B cell (primary cell): Measurements from ENCODE around the gene CACNA1G. TPM values are rescaled to one million over a fixed set of nuclear protein-coding genes. Genes with fewer than 3 reads are reported as not detected.

Source experiments
- ATAC-seq: fragments of 200-7000 bp; cut with Tn5 transposase; one replicate; pipeline ENCODE4 v1.10.0; 2021; ENCODE audit warnings: low read depth, mild to moderate bottlenecking, moderate number of reproducible peaks, moderate library complexity
- CTCF ChIA-PET: fragments of 350-600 bp; sonication (Branson Sonifier 250); formaldehyde crosslinking; loops from one replicate; lab custom pipeline; 2021; ENCODE audit warnings: antibody characterized with exemption, inconsistent platforms; lab: Charles Lee
- POLR2A ChIA-PET: fragments of 350-600 bp; sonication (Branson Sonifier 250); formaldehyde crosslinking; loops from one replicate; lab custom pipeline; 2021; ENCODE audit warnings: antibody characterized with exemption; lab: Charles Lee
- DNase-seq: peaks from one replicate; pipeline ENCODE4 v3.0.0; 2013
- H2AFZ ChIP-seq: 2 replicates; pipeline ENCODE4 v1.6.1; 2012; ENCODE audit warnings: mild to moderate bottlenecking, low read depth, low read length; ENCODE audit not compliant: insufficient read depth, poor library complexity, severe bottlenecking
- H3K27ac ChIP-seq, 2 donors: 1 replicate in 1 of 2; 2 replicates in 1 of 2; pipeline ENCODE4 v1.5.1; 2012 to 2013; ENCODE audit warnings: low read length in 2 of 2, mild to moderate bottlenecking in 2 of 2, moderate library complexity in 1 of 2
- H3K27me3 ChIP-seq, 4 experiments: fragments of 200-600 bp in 1 of 4; sonication (generic) in 1 of 4; replicated peaks in 1 of 4; 1 replicate in 2 of 4; 2 replicates in 2 of 4; pipeline versions ENCODE4 v1.6.1 to v1.7.0; 2013 to 2016; ENCODE audit warnings: low read length in 3 of 4, mild to moderate bottlenecking in 2 of 4, mixed read lengths in 1 of 4, moderate library complexity in 1 of 4; ENCODE audit not compliant: insufficient read depth in 4 of 4, control insufficient read depth in 3 of 4; ENCODE audit errors: control extremely low read depth in 1 of 4
- H3K36me3 ChIP-seq, 2 experiments: replicated peaks in 1 of 2; 1 replicate in 1 of 2; 2 replicates in 1 of 2; pipeline versions ENCODE4 v1.6.1 to v1.7.1; 2013; ENCODE audit warnings: low read length in 1 of 2; ENCODE audit not compliant: insufficient read depth in 2 of 2, control insufficient read depth in 1 of 2; ENCODE audit errors: control extremely low read depth in 1 of 2, extremely low read depth in 1 of 2
- H3K4me1 ChIP-seq, 2 donors: fragments of 200-600 bp in 1 of 2; sonication (generic) in 1 of 2; 1 replicate in 1 of 2; 2 replicates in 1 of 2; pipeline versions ENCODE4 v1.5.1 to v1.6.1; 2013 to 2017; ENCODE audit warnings: low read length in 2 of 2; ENCODE audit not compliant: control insufficient read depth in 2 of 2, insufficient read depth in 2 of 2
- H3K4me2 ChIP-seq: replicated peaks from 2 replicates; pipeline ENCODE3; 2012; ENCODE audit warnings: mild to moderate bottlenecking, low read depth, low read length; ENCODE audit not compliant: poor library complexity, severe bottlenecking
- H3K4me3 ChIP-seq, 5 experiments: fragments of 200-600 bp in 1 of 5; sonication (generic) in 1 of 5; 1 replicate in 3 of 5; 2 replicates in 2 of 5; pipeline versions ENCODE4 v1.5.1 to v1.7.0; 2011 to 2016; ENCODE audit warnings: low read length in 4 of 5, mild to moderate bottlenecking in 4 of 5, low read depth in 2 of 5, control low read depth in 1 of 5, moderate library complexity in 1 of 5; ENCODE audit not compliant: insufficient read depth in 1 of 5; ENCODE audit errors: control extremely low read depth in 1 of 5, extremely low read depth in 1 of 5
- H3K79me2 ChIP-seq: fragments of 200-600 bp; sonication (generic); one replicate; pipeline ENCODE4 v1.6.0; 2016; ENCODE audit warnings: low read length; ENCODE audit not compliant: control insufficient read depth, insufficient read depth
- H3K9ac ChIP-seq: fragments of 200-600 bp; sonication (generic); 2 replicates; pipeline ENCODE4 v1.6.1; 2017; ENCODE audit warnings: mild to moderate bottlenecking, low read length, moderate library complexity
- H3K9me3 ChIP-seq, 3 donors: one replicate each; pipeline versions ENCODE4 v1.6.1 to v1.7.1; 2013; ENCODE audit warnings: low read length in 2 of 3; ENCODE audit not compliant: control insufficient read depth in 2 of 3, insufficient read depth in 1 of 3; ENCODE audit errors: control extremely low read depth in 1 of 3
- H4K20me1 ChIP-seq: 2 replicates; pipeline ENCODE4 v1.6.0; 2012; ENCODE audit warnings: mild to moderate bottlenecking, low read length; ENCODE audit not compliant: insufficient read depth, control insufficient read depth, poor library complexity, severe bottlenecking
- H3K27ac Mint-ChIP-seq: one replicate; pipeline ENCODE4 v1.8.0; 2021; ENCODE audit warnings: mixed read lengths
- H3K27me3 Mint-ChIP-seq: one replicate; pipeline ENCODE4 v1.8.0; 2021; ENCODE audit warnings: mixed read lengths
- H3K4me1 Mint-ChIP-seq: one replicate; pipeline ENCODE4 v1.8.0; 2021; ENCODE audit warnings: mixed read lengths
- H3K4me3 Mint-ChIP-seq: one replicate; pipeline ENCODE4 v1.8.0; 2021; ENCODE audit warnings: mixed read lengths
- H3K9me3 Mint-ChIP-seq: one replicate; pipeline ENCODE4 v1.8.0; 2022; ENCODE audit warnings: mixed read lengths; ENCODE audit not compliant: insufficient read depth
- EZH2 ChIP-seq: IDR thresholded peaks from 2 replicates; pipeline ENCODE4 v1.6.1; 2012; ENCODE audit warnings: borderline replicate concordance, low read depth, mild to moderate bottlenecking, moderate library complexity, low read length; ENCODE audit not compliant: insufficient read depth, poor library complexity, severe bottlenecking
- WGBS: methylation state at CpG from one replicate; pipeline ENCODE4 v1.1.5; 2013; ENCODE audit warnings: missing lambda C conversion rate; ENCODE audit not compliant: insufficient coverage; 5-methylcytosine and 5-hydroxymethylcytosine counted together
- intact Hi-C: fragments of 100-400 bp; cut with micrococcal nuclease; formaldehyde crosslinking; loops from one replicate; pipeline ENCODE4 v1.10.0; 2022
- polyA plus RNA-seq: library from polyadenylated mRNA; depleted of rRNA; stranded (reverse); fragments of >200 nt; gene quantifications from 2 replicates; pipeline ENCODE4 v1.2.3, GENCODE V29; 2012
- total RNA-seq, 2 donors: library from RNA; stranded (reverse); fragments of 120-200 nt in 1 of 2; gene quantifications; 1 replicate in 1 of 2; 2 replicates in 1 of 2; pipeline versions ENCODE4 v1.2.3 to v1.2.4, GENCODE V29; 2013 to 2022
- TF ChIP-seq, protein P1 (sequence below): fragments of 200-600 bp; IDR thresholded peaks from one replicate; pipeline ENCODE4 v1.8.0; 2022; ENCODE audit warnings: antibody characterized with exemption, mild to moderate bottlenecking

The CACNA1G gene
- total and polyA plus RNA-seq, 2 donors (not counting 1 experiment from before 2014, with no cell fraction given) = 0.12 TPM; not detected in 1

DNA sequence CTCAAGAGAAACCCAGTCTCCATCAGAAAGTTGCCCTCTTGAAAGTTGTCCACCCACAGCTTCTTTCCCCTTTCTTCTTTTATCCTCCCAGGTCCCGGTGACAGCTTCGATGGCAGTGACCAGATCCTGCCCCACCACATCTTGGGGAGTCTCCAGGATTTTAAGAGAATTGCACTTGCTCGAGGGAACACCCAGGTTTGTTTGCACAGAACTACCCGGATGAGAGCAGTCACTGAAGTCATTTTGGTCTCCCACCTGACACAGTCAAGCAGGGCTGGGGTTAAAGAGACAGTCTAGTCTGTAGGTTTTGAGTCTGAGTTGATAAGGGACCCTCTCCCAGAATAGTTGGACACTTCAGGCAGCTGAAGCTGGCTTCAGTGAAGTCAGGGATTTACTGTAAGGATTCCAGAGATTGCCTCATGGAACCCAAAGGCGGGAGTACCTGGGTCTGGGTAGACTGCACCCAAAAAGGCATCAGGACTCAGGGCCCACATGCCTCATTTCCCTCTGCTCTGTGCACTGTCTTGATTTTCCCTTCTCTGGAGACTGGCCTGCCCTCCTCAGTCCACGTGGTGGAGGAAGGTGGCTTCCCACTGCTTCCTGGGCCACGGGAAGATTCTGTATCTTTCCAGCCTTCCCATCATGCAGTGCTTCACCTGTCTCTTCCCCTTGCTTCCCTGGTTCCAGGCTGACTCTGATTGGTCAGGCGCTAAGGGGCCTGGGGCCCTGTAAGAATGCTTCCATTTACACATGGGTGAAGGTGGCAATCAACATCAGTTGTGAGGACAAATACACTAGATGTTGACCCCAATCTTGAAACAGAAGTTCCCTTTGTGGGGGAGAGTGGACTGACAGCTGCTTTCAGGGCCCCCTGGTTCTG is 42.8 kb upstream of the CACNA1G start:
- Mint-ChIP-seq H3K4me1 (no peaks in the 10 kb centered on the region), H3K27ac (no peak overlapping the region), H3K4me3 (no peak overlapping the region), H3K27me3 (no peaks in the 10 kb centered on the region), H3K9me3 (no peaks in the 10 kb centered on the region)
- TF ChIP-seq EZH2 = no peak
- TF ChIP-seq, protein P1, sequence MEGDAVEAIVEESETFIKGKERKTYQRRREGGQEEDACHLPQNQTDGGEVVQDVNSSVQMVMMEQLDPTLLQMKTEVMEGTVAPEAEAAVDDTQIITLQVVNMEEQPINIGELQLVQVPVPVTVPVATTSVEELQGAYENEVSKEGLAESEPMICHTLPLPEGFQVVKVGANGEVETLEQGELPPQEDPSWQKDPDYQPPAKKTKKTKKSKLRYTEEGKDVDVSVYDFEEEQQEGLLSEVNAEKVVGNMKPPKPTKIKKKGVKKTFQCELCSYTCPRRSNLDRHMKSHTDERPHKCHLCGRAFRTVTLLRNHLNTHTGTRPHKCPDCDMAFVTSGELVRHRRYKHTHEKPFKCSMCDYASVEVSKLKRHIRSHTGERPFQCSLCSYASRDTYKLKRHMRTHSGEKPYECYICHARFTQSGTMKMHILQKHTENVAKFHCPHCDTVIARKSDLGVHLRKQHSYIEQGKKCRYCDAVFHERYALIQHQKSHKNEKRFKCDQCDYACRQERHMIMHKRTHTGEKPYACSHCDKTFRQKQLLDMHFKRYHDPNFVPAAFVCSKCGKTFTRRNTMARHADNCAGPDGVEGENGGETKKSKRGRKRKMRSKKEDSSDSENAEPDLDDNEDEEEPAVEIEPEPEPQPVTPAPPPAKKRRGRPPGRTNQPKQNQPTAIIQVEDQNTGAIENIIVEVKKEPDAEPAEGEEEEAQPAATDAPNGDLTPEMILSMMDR = no peak
- Histone ChIP-seq H3K4me3 (no peak overlapping the region), H4K20me1 (no peaks in the 10 kb centered on the region), H3K4me1 (no peaks in the 10 kb centered on the region), H3K27ac (no peak overlapping the region), H3K4me2 (no peak overlapping the region), H3K27me3 (no peaks in the 10 kb centered on the region), H3K9me3 (no peaks in the 10 kb centered on the region), H3K9ac (no peak overlapping the region), H3K79me2 (no peaks in the 10 kb centered on the region), H3K36me3 (no peaks in the 10 kb centered on the region), H2AFZ (no peak overlapping the region)
- ChIA-PET POLR2A (no interaction called here), CTCF (interaction anchor here (1.8 kb wide), 1 partner anchor 35 kb away, joined by 4 read pairs; no protein-coding TSS in a partner anchor)
- DNase-seq (no peak), ATAC-seq (no peak)
- intact Hi-C loops = no loop called here
- 87% methylated on average over 6 of the region's 8 CpGs for WGBS

GRCh38 chr17:50518384-50519023 is 42.0 kb upstream of the CACNA1G start:
- no peaks in the 10 kb centered on the region for H4K20me1 ChIP-seq
- H3K79me2 ChIP-seq = no peaks in the 10 kb centered on the region
- H3K9ac ChIP-seq = no peak overlapping the region
- H3K9me3 ChIP-seq = no peaks in the 10 kb centered on the region
- no peaks in the 10 kb centered on the region for H3K27me3 ChIP-seq
- H3K4me3 ChIP-seq = no peak overlapping the region
- no peak overlapping the region for H3K27ac ChIP-seq
- ATAC-seq (no peak), DNase-seq (no peak)
- H3K27ac Mint-ChIP-seq = no peak overlapping the region
- H3K9me3 Mint-ChIP-seq = no peaks in the 10 kb centered on the region
- H3K4me2 ChIP-seq = no peak overlapping the region
- CTCF ChIA-PET = interaction anchor here (1.8 kb wide), 1 partner anchor 35 kb away, joined by 4 read pairs; no protein-coding TSS in a partner anchor
- no peaks in the 10 kb centered on the region for H3K36me3 ChIP-seq
- no peaks in the 10 kb centered on the region for H3K27me3 Mint-ChIP-seq
- intact Hi-C loops = no loop called here
- no peak for TF ChIP-seq EZH2
- TF ChIP-seq, protein P1 = no peak
- H3K4me3 Mint-ChIP-seq = no peak overlapping the region
- no peak overlapping the region for H2AFZ ChIP-seq
- WGBS = 95% methylated on average over 13 of the region's 13 CpGs
- H3K4me1 ChIP-seq = no peaks in the 10 kb centered on the region
- no peaks in the 10 kb centered on the region for H3K4me1 Mint-ChIP-seq
- POLR2A ChIA-PET = no interaction called here
